H9 (cell line): Measurements from ENCODE around the gene ZMAT5. TPM values are rescaled to one million over a fixed set of nuclear protein-coding genes. Genes with fewer than 3 reads are reported as not detected.

ENCODE experiments used
- DNase-seq: peaks from one replicate; pipeline ENCODE4 v3.0.0-alpha.2; 2017
- H2AFZ ChIP-seq: one replicate; pipeline ENCODE4 v1.6.1; 2013; ENCODE audit warnings: mild to moderate bottlenecking, low read length, control low read depth, moderate library complexity
- H2AK5ac ChIP-seq: 2 replicates; pipeline ENCODE4 v1.6.1; 2013; ENCODE audit warnings: low read length, control low read depth, mixed read lengths; ENCODE audit not compliant: insufficient read length
- H2BK120ac ChIP-seq: one replicate; pipeline ENCODE4 v1.6.1; 2013; ENCODE audit warnings: low read depth, mild to moderate bottlenecking, low read length, control low read depth, inconsistent platforms; ENCODE audit not compliant: poor library complexity, severe bottlenecking
- H2BK12ac ChIP-seq: 2 replicates; pipeline ENCODE4 v1.6.1; 2013; ENCODE audit warnings: low read length, control low read depth, mixed read lengths, low read depth; ENCODE audit not compliant: insufficient read length
- H2BK15ac ChIP-seq: 2 replicates; pipeline ENCODE4 v1.6.1; 2013; ENCODE audit warnings: low read depth, low read length, control low read depth
- H2BK20ac ChIP-seq: one replicate; pipeline ENCODE4 v1.6.1; 2013; ENCODE audit warnings: low read depth, mild to moderate bottlenecking, low read length, control low read depth, inconsistent platforms; ENCODE audit not compliant: poor library complexity, severe bottlenecking
- H2BK5ac ChIP-seq: 2 replicates; pipeline ENCODE4 v1.6.1; 2013; ENCODE audit warnings: low read length, control low read depth, mixed read lengths; ENCODE audit not compliant: insufficient read length
- H3K14ac ChIP-seq: 2 replicates; pipeline ENCODE4 v1.6.1; 2013; ENCODE audit warnings: low read length, control low read depth; ENCODE audit not compliant: insufficient read depth
- H3K18ac ChIP-seq: 2 replicates; pipeline ENCODE4 v1.6.1; 2013; ENCODE audit warnings: low read depth, mild to moderate bottlenecking, mixed read lengths, low read length, control low read depth; ENCODE audit not compliant: insufficient read length
- H3K23ac ChIP-seq: 2 replicates; pipeline ENCODE4 v1.6.1; 2013; ENCODE audit warnings: low read length, control low read depth, mixed read lengths, low read depth; ENCODE audit not compliant: insufficient read length
- H3K23me2 ChIP-seq: 2 replicates; pipeline ENCODE4 v1.6.1; 2013; ENCODE audit warnings: low read depth, mild to moderate bottlenecking, mixed read lengths, low read length, control low read depth; ENCODE audit not compliant: insufficient read length, poor library complexity, severe bottlenecking
- H3K27ac ChIP-seq: 2 replicates; pipeline ENCODE4 v1.5.1; 2013; ENCODE audit warnings: low read length, control low read depth, mixed read lengths, low read depth; ENCODE audit not compliant: insufficient read length
- H3K27me3 ChIP-seq: 2 replicates; pipeline ENCODE4 v1.6.1; 2013; ENCODE audit warnings: low read length, control low read depth, inconsistent platforms; ENCODE audit not compliant: insufficient read depth
- H3K4ac ChIP-seq: 2 replicates; pipeline ENCODE4 v1.6.1; 2013; ENCODE audit warnings: low read depth, mild to moderate bottlenecking, control low read depth, inconsistent platforms, low read length, moderate library complexity
- H3K4me1 ChIP-seq: 2 replicates; pipeline ENCODE4 v1.6.1; 2013; ENCODE audit warnings: low read length, control low read depth, inconsistent platforms; ENCODE audit not compliant: insufficient read depth
- H3K4me2 ChIP-seq: 2 replicates; pipeline ENCODE4 v1.6.1; 2013; ENCODE audit warnings: low read length, control low read depth, mixed read lengths; ENCODE audit not compliant: insufficient read length, insufficient read depth
- H3K56ac ChIP-seq: 2 replicates; pipeline ENCODE4 v1.6.1; 2013; ENCODE audit warnings: low read depth, mild to moderate bottlenecking, mixed read lengths, low read length, control low read depth; ENCODE audit not compliant: insufficient read length
- H3K79me1 ChIP-seq: 2 replicates; pipeline ENCODE4 v1.6.1; 2013; ENCODE audit warnings: low read depth, mild to moderate bottlenecking, moderate library complexity, low read length, control low read depth, inconsistent platforms; ENCODE audit not compliant: insufficient read depth, poor library complexity, severe bottlenecking
- H3K79me2 ChIP-seq: 2 replicates; pipeline ENCODE4 v1.6.1; 2013; ENCODE audit warnings: low read length, control low read depth, inconsistent platforms; ENCODE audit not compliant: insufficient read depth
- H3K9ac ChIP-seq: 2 replicates; pipeline ENCODE4 v1.6.1; 2013; ENCODE audit warnings: low read length, control low read depth, mixed read lengths; ENCODE audit not compliant: insufficient read length; ENCODE audit errors: extremely low read depth
- H3K9me3 ChIP-seq: one replicate; pipeline ENCODE4 v1.6.1; 2013; ENCODE audit warnings: low read depth, low read length, inconsistent platforms; ENCODE audit not compliant: control insufficient read depth
- H3T11ph ChIP-seq: one replicate; pipeline ENCODE4 v1.6.1; 2013; ENCODE audit warnings: mild to moderate bottlenecking, low read length, control low read depth, inconsistent platforms
- H4K20me1 ChIP-seq: one replicate; pipeline ENCODE4 v1.6.1; 2013; ENCODE audit not compliant: control insufficient read depth, insufficient read length, insufficient read depth
- H4K5ac ChIP-seq: 2 replicates; pipeline ENCODE4 v1.6.1; 2013; ENCODE audit warnings: low read depth, mild to moderate bottlenecking, mixed read lengths, low read length, control low read depth; ENCODE audit not compliant: insufficient read length
- H4K8ac ChIP-seq: replicated peaks from 2 replicates; pipeline ENCODE4 v1.6.1; 2013; ENCODE audit warnings: low read length, control low read depth, mixed read lengths, low read depth; ENCODE audit not compliant: insufficient read length
- H4K91ac ChIP-seq: 2 replicates; pipeline ENCODE4 v1.6.1; 2013; ENCODE audit warnings: low read depth, mild to moderate bottlenecking, moderate library complexity, mixed read lengths, low read length, control low read depth; ENCODE audit not compliant: insufficient read length
- H3K27ac Mint-ChIP-seq, 3 experiments: 2 replicates in 2 of 3; 3 replicates in 1 of 3; pipeline ENCODE4 v1.8.0; 2020 to 2021; ENCODE audit warnings: mixed read lengths in 3 of 3, mild to moderate bottlenecking in 1 of 3, moderate library complexity in 1 of 3
- H3K27me3 Mint-ChIP-seq: 2 replicates; pipeline ENCODE4 v1.8.0; 2021; ENCODE audit warnings: low read depth, mild to moderate bottlenecking, moderate library complexity, mixed read lengths
- H3K36me3 Mint-ChIP-seq, 3 experiments: 2 replicates in 2 of 3; 3 replicates in 1 of 3; pipeline ENCODE4 v1.8.0; 2020 to 2021; ENCODE audit warnings: low read depth in 3 of 3, mixed read lengths in 3 of 3; ENCODE audit not compliant: insufficient read depth in 1 of 3
- H3K4me1 Mint-ChIP-seq, 2 experiments: 2 replicates each; pipeline ENCODE4 v1.8.0; 2020; ENCODE audit warnings: mixed read lengths in 2 of 2
- H3K4me3 Mint-ChIP-seq, 2 experiments: 2 replicates in 1 of 2; 3 replicates in 1 of 2; pipeline ENCODE4 v1.8.0; 2020 to 2021; ENCODE audit warnings: mild to moderate bottlenecking in 2 of 2, mixed read lengths in 2 of 2, moderate library complexity in 1 of 2
- H3K9me3 Mint-ChIP-seq, 2 experiments: 2 replicates in 1 of 2; 3 replicates in 1 of 2; pipeline ENCODE4 v1.8.0; 2020; ENCODE audit warnings: mild to moderate bottlenecking in 2 of 2, mixed read lengths in 2 of 2, moderate library complexity in 1 of 2
- WGBS: extraction: QIAGEN DNeasy Blood & Tissue Kit; methylation state at CpG from one replicate; pipeline ENCODE4 v1.1.7; 2013; ENCODE audit warnings: missing lambda C conversion rate, low lambda C conversion rate, mixed read lengths; ENCODE audit not compliant: insufficient read length; ENCODE audit errors: extremely low coverage; 5-methylcytosine and 5-hydroxymethylcytosine counted together
- total RNA-seq: library from RNA; stranded (reverse); gene quantifications from 2 replicates; pipeline ENCODE4 v1.2.1, GENCODE V29; 2021
- TF ChIP-seq, protein P1 (sequence below): fragments of 200-600 bp; sonication (generic); conservative IDR thresholded peaks from 3 replicates; pipeline ENCODE4 v1.8.0; 2021; ENCODE audit warnings: antibody characterized with exemption, mild to moderate bottlenecking

The ZMAT5 gene
- total RNA-seq, 1 experiment from 2014 or later: 13.9 TPM

DNA sequence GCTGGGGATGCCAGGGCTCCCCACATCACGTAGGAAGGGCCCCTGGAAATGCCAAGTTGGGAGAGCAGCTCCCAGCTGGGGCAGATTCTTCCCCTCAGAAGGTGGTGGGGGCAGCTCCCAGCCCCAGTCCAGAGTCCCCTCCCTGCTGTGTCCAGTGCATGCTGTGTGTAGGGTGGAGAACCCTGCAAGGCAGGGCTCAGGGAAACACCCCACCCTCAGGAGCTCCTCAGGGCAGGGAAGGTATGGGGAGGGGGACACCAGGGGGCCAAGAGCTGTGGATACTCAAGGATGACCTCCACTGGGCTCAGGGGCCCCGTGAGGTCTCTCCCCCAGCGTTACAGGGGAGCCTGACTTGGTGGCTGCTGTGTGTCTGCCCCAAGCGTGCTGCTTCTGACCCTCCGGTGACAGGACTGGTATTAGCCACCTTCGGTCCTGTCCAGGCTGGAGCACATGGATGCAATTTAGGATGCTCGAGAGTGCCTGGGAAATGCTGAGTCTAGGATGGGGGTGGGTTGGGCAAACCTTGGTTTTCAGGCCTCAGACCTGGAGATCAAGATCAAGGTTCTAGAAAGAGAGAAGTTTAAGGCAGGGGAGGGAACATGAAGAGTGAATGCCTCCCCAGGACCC is 63.1 kb downstream of the ZMAT5 start:
- no peak overlapping the region for H2BK120ac ChIP-seq
- peaks cover 41 to 62% of the 10 kb centered on the region in 2 experiments for H3K4me1 Mint-ChIP-seq
- H3K36me3 Mint-ChIP-seq: no peaks in the 10 kb centered on the region; a peak in 1 of 7 replicates
- H3K79me2 ChIP-seq: no peaks in the 10 kb centered on the region
- H4K91ac ChIP-seq: no peak overlapping the region
- H3K23me2 ChIP-seq: peaks cover 9% of the 10 kb centered on the region
- H3K18ac ChIP-seq: no peak overlapping the region
- H3K14ac ChIP-seq: peak overlapping the region; percentile 13; the same call in 1 of the 2 replicates
- TF ChIP-seq, protein P1, sequence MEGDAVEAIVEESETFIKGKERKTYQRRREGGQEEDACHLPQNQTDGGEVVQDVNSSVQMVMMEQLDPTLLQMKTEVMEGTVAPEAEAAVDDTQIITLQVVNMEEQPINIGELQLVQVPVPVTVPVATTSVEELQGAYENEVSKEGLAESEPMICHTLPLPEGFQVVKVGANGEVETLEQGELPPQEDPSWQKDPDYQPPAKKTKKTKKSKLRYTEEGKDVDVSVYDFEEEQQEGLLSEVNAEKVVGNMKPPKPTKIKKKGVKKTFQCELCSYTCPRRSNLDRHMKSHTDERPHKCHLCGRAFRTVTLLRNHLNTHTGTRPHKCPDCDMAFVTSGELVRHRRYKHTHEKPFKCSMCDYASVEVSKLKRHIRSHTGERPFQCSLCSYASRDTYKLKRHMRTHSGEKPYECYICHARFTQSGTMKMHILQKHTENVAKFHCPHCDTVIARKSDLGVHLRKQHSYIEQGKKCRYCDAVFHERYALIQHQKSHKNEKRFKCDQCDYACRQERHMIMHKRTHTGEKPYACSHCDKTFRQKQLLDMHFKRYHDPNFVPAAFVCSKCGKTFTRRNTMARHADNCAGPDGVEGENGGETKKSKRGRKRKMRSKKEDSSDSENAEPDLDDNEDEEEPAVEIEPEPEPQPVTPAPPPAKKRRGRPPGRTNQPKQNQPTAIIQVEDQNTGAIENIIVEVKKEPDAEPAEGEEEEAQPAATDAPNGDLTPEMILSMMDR: no peak
- H3K27me3 ChIP-seq: no peaks in the 10 kb centered on the region; the same call in 1 of the 2 replicates
- H3K4me3 Mint-ChIP-seq: peak overlapping the region in 1 of 2 experiments; percentile 70; a peak in 2 of 5 replicates
- no peaks in the 10 kb centered on the region for H3K79me1 ChIP-seq
- peaks cover 92% of the 10 kb centered on the region for H3K27me3 Mint-ChIP-seq
- no peaks in the 10 kb centered on the region for H4K20me1 ChIP-seq
- H4K8ac ChIP-seq: no peak overlapping the region
- no peak overlapping the region for H3T11ph ChIP-seq
- H3K9me3 Mint-ChIP-seq: no peaks in the 10 kb centered on the region
- H3K4me1 ChIP-seq: peaks cover 6% of the 10 kb centered on the region; the same call in 1 of the 2 replicates
- H3K4me2 ChIP-seq: peak overlapping the region; percentile 28
- H3K9me3 ChIP-seq: no peaks in the 10 kb centered on the region
- no peak overlapping the region for H3K4ac ChIP-seq
- H2AK5ac ChIP-seq: no peak overlapping the region
- H4K5ac ChIP-seq: no peak overlapping the region
- no peak overlapping the region for H2BK15ac ChIP-seq
- no peak overlapping the region for H3K23ac ChIP-seq
- no peak overlapping the region for H3K9ac ChIP-seq
- no peak overlapping the region for H2BK20ac ChIP-seq
- H3K56ac ChIP-seq: no peak overlapping the region
- H2BK12ac ChIP-seq: no peak overlapping the region
- no peak overlapping the region for H3K27ac ChIP-seq
- H2BK5ac ChIP-seq: no peak overlapping the region
- no CpG with 5 or more reads among the region's 7 CpGs for WGBS
- no peak overlapping the region for H2AFZ ChIP-seq
- H3K27ac Mint-ChIP-seq: no peak overlapping the region; a peak in 1 of 7 replicates
- DNase-seq: no peak
